ENCODE data around the gene SOHLH1. TPM values are rescaled to one million over a fixed set of nuclear protein-coding genes. Genes with fewer than 3 reads are reported as not detected.

The SOHLH1 gene
- total and polyA plus RNA-seq, 2 experiments from 2014 or later, result not detected

GRCh38 chr9:135701067-135701958 lies 2.0 kb upstream of the SOHLH1 start:
- no peak for DNase-seq (ENCODE audit: low read depth in 1 of 2, low spot score in 1 of 2)
- Histone ChIP-seq H3K27me3 (peaks cover 38% of the 10 kb centered on the region), H3K9me3 (ENCODE audit: low read depth) (no peaks in the 10 kb centered on the region), H3K36me3 (no peaks in the 10 kb centered on the region), H3K4me3 (peak overlapping the region; percentile 29), H3K27ac (no peak overlapping the region), H3K4me1 (ENCODE audit: low read depth) (peaks cover 3% of the 10 kb centered on the region)
- TF ChIP-seq CTCF (IDR thresholded peaks at IDR 0.05; ENCODE audit: low read depth, low read length), result no peak

- H3K4me3 ChIP-seq, result no peak overlapping the region
- peaks cover 3% of the 10 kb centered on the region for H3K4me1 ChIP-seq (ENCODE audit: low read depth)
- no peaks in the 10 kb centered on the region for H3K9me3 ChIP-seq (ENCODE audit: low read depth)
- no peak overlapping the region for H3K27ac ChIP-seq
- DNase-seq (ENCODE audit: low read depth in 1 of 2, low spot score in 1 of 2), result no peak
- no peaks in the 10 kb centered on the region for H3K36me3 ChIP-seq
- peaks cover 38% of the 10 kb centered on the region for H3K27me3 ChIP-seq
- TF ChIP-seq CTCF (IDR thresholded peaks at IDR 0.05; ENCODE audit: low read depth, low read length), result no peak
These were observed 1.2 kb upstream of the SOHLH1 start for GRCh38 chr9:135700525-135700924.

GRCh38 chr9:135698767-135699166 lies 514 bp downstream of the SOHLH1 start:
- TF ChIP-seq CTCF (IDR thresholded peaks at IDR 0.05; ENCODE audit: low read depth, low read length), result no peak

GRCh38 chr9:135698236-135698635 lies 1.0 kb downstream of the SOHLH1 start:
- Histone ChIP-seq H3K9me3 (ENCODE audit: low read depth) (no peaks in the 10 kb centered on the region), H3K36me3 (no peaks in the 10 kb centered on the region), H3K4me3 (no peak overlapping the region), H3K27me3 (peaks cover 28% of the 10 kb centered on the region), H3K4me1 (ENCODE audit: low read depth) (no peaks in the 10 kb centered on the region), H3K27ac (no peak overlapping the region)
- TF ChIP-seq CTCF (IDR thresholded peaks at IDR 0.05; ENCODE audit: low read depth, low read length), result no peak
- no peak for DNase-seq (ENCODE audit: low read depth in 1 of 2, low spot score in 1 of 2)

More at GRCh38 chr9:135698767-135699166, 514 bp downstream of the SOHLH1 start:
- H3K36me3 ChIP-seq, result no peaks in the 10 kb centered on the region
- no peak overlapping the region for H3K27ac ChIP-seq
- no peaks in the 10 kb centered on the region for H3K9me3 ChIP-seq (ENCODE audit: low read depth)
- no peak overlapping the region for H3K4me3 ChIP-seq
- DNase-seq (ENCODE audit: low read depth in 1 of 2, low spot score in 1 of 2), result no peak
- H3K4me1 ChIP-seq (ENCODE audit: low read depth), result no peaks in the 10 kb centered on the region
- H3K27me3 ChIP-seq, result peaks cover 33% of the 10 kb centered on the region

GRCh38 chr9:135697226-135697625 lies 2.1 kb downstream of the SOHLH1 start:
- Histone ChIP-seq H3K4me3 (no peak overlapping the region), H3K27ac (no peak overlapping the region), H3K27me3 (peaks cover 18% of the 10 kb centered on the region), H3K36me3 (no peaks in the 10 kb centered on the region), H3K4me1 (ENCODE audit: low read depth) (no peaks in the 10 kb centered on the region), H3K9me3 (ENCODE audit: low read depth) (no peaks in the 10 kb centered on the region)
- no peak for DNase-seq (ENCODE audit: low read depth in 1 of 2, low spot score in 1 of 2)
- no peak for TF ChIP-seq CTCF (IDR thresholded peaks at IDR 0.05; ENCODE audit: low read depth, low read length)

All from cardiac muscle cell (in vitro differentiated cells and primary cell).